GM12892 (cell line): ENCODE data around the gene IKZF1.

Experiments used
- POLR2A ChIP-seq: IDR thresholded peaks from 2 replicates; pipeline ENCODE4 v1.6.1; 2011; ENCODE audit warnings: low read depth, low read length, control low read depth
- TAF1 ChIP-seq: IDR thresholded peaks from 2 replicates; pipeline ENCODE4 v1.6.1; 2011; ENCODE audit warnings: low read depth, mild to moderate bottlenecking, control low read depth, low read length, borderline replicate concordance

GRCh38 chr7:50421043-50421442 lies 116.5 kb downstream of the IKZF1 start:
- no peak for TF ChIP-seq POLR2A
- no peak for TF ChIP-seq TAF1
